ENCODE measurements around the gene SPPL2A. TPM values are rescaled to one million over a fixed set of nuclear protein-coding genes. Genes with fewer than 3 reads are reported as not detected.
A peak's percentile ranks its signal among the peaks of the same experiment; 100 is the strongest.

The SPPL2A gene
- total and polyA plus RNA-seq, 11 donors: 21.5 to 231 (median 115) TPM

GRCh38 chr15:50744601-50745000 lies 20.9 kb downstream of the SPPL2A start:
- no peak for ATAC-seq
- no peaks in the 10 kb centered on the region for H3K27me3 ChIP-seq
- intact Hi-C loops (cut with DNase I): no loop called here
- H3K4me3 ChIP-seq: no peak overlapping the region
- WGBS, 4 donors: 84 to 91% (median 89%) methylated on average over 1 of the region's 1 CpG
- H3K4me1 ChIP-seq: peaks cover 0 to 7% (median 3%) of the 10 kb centered on the region in 12 donors
- TF ChIP-seq, protein P1, sequence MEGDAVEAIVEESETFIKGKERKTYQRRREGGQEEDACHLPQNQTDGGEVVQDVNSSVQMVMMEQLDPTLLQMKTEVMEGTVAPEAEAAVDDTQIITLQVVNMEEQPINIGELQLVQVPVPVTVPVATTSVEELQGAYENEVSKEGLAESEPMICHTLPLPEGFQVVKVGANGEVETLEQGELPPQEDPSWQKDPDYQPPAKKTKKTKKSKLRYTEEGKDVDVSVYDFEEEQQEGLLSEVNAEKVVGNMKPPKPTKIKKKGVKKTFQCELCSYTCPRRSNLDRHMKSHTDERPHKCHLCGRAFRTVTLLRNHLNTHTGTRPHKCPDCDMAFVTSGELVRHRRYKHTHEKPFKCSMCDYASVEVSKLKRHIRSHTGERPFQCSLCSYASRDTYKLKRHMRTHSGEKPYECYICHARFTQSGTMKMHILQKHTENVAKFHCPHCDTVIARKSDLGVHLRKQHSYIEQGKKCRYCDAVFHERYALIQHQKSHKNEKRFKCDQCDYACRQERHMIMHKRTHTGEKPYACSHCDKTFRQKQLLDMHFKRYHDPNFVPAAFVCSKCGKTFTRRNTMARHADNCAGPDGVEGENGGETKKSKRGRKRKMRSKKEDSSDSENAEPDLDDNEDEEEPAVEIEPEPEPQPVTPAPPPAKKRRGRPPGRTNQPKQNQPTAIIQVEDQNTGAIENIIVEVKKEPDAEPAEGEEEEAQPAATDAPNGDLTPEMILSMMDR (IDR thresholded peaks at IDR 0.05): no peak
- no peak for TF ChIP-seq POLR2A (IDR thresholded peaks at IDR 0.05)
- no peak overlapping the region for H3K27ac ChIP-seq
- DNase-seq: no peak
- peaks cover 0 to 100% (median 87%) of the 10 kb centered on the region in 9 donors for H3K36me3 ChIP-seq
- H3K9me3 ChIP-seq: no peaks in the 10 kb centered on the region

- ATAC-seq (peak in 1 of 4 donors; percentile 81), DNase-seq (no peak)
- no peaks in the 10 kb centered on the region for H3K27me3 ChIP-seq
- no peaks in the 10 kb centered on the region for H3K4me1 ChIP-seq
- TF ChIP-seq POLR2A (IDR thresholded peaks at IDR 0.05): no peak
- TF ChIP-seq, protein P1 (IDR thresholded peaks at IDR 0.05): no peak
- H3K36me3 ChIP-seq: peaks cover 2 to 100% (median 79%) of the 10 kb centered on the region in 9 donors
- intact Hi-C loops (cut with DNase I): no loop called here
- no peaks in the 10 kb centered on the region for H3K9me3 ChIP-seq
- no peak overlapping the region for H3K4me3 ChIP-seq
- H3K27ac ChIP-seq: no peak overlapping the region
- WGBS, 4 donors: 60 to 72% (median 68%) methylated on average over 3 of the region's 3 CpGs
Measured at GRCh38 chr15:50740955-50741354, 24.6 kb downstream of the SPPL2A start.

- intact Hi-C loops (cut with DNase I): loop anchor here in 2 of 10 donors (10.0 kb wide), 2 partner anchors 132 to 162 kb away; no protein-coding TSS in a partner anchor
- TF ChIP-seq POLR2A (IDR thresholded peaks at IDR 0.05): no peak
- TF ChIP-seq, protein P1 (IDR thresholded peaks at IDR 0.05): no peak
- no peaks in the 10 kb centered on the region for H3K27me3 ChIP-seq
- H3K4me3 ChIP-seq: no peak overlapping the region
- ATAC-seq: no peak
- peaks cover 2 to 100% (median 74%) of the 10 kb centered on the region in 9 donors for H3K36me3 ChIP-seq
- no peaks in the 10 kb centered on the region for H3K4me1 ChIP-seq
- WGBS, 4 donors: 74 to 82% (median 76%) methylated on average over 8 of the region's 8 CpGs
- H3K9me3 ChIP-seq: no peaks in the 10 kb centered on the region
- DNase-seq: no peak
- H3K27ac ChIP-seq: no peak overlapping the region
Measured at GRCh38 chr15:50736823-50737222, 28.7 kb downstream of the SPPL2A start.

DNA sequence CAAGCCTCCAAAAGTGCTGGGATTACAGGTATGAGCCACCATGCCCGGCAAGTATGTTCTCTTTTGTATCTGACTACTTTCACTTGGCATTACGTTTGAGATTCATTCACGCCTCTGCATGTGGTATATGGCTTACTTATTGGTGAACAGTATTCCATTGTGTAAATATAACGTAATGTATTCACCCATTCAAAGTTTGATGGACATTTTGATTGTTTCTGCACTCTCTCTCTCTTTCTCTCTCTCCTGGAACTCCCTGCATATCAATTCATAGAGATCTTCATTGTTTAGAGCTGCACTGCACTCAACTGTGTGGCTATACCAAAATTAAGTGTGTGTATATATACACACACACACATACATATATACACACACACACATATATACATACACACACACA lies 30.4 kb downstream of the SPPL2A start:
- Histone ChIP-seq H3K4me1 (no peaks in the 10 kb centered on the region), H3K4me3 (no peak overlapping the region), H3K9me3 (no peaks in the 10 kb centered on the region), H3K27ac (no peak overlapping the region), H3K36me3 (peaks cover 2 to 100% (median 67%) of the 10 kb centered on the region in 9 donors), H3K27me3 (no peaks in the 10 kb centered on the region)
- DNase-seq (no peak), ATAC-seq (no peak)
- WGBS, 4 donors: 81 to 95% (median 87%) methylated on average over 4 of the region's 4 CpGs
- no peak for TF ChIP-seq POLR2A (IDR thresholded peaks at IDR 0.05)
- TF ChIP-seq, protein P1 (IDR thresholded peaks at IDR 0.05): no peak
- intact Hi-C loops (cut with DNase I): loop anchor here in 2 of 10 donors (10.0 kb wide), 2 partner anchors 130 to 160 kb away; no protein-coding TSS in a partner anchor

Measured in heart left ventricle (tissue), 16 donors.